HK-2 (cell line): ENCODE measurements around the gene CNTF.

Source experiments
- DNase-seq: peaks from one replicate; pipeline ENCODE4 v3.0.0-alpha.2; 2018; ENCODE audit not compliant: unreplicated experiment

Gene CNTF

GRCh38 chr11:58606930-58607714 is 15.3 kb upstream of the CNTF start:
- no peak for DNase-seq

- no peak for DNase-seq
Measured at GRCh38 chr11:58608331-58608730, 14.1 kb upstream of the CNTF start.

- no peak for DNase-seq
Measured at GRCh38 chr11:58609723-58610122, 12.7 kb upstream of the CNTF start.

GRCh38 chr11:58613228-58613627 is 9.2 kb upstream of the CNTF start:
- no peak for DNase-seq

- no peak for DNase-seq
Measured at GRCh38 chr11:58615559-58615958, 6.9 kb upstream of the CNTF start.

GRCh38 chr11:58616594-58616993 is 5.9 kb upstream of the CNTF start:
- no peak for DNase-seq

- DNase-seq = no peak
Measured at GRCh38 chr11:58617976-58618557, 4.4 kb upstream of the CNTF start.

GRCh38 chr11:58621586-58622262 is 741 bp upstream of the CNTF start:
- DNase-seq = no peak

GRCh38 chr11:58625086-58625485 is 2.6 kb downstream of the CNTF start:
- DNase-seq = no peak

GRCh38 chr11:58625826-58626460 is 3.5 kb downstream of the CNTF start:
- peak; percentile 35 for DNase-seq

- no peak for DNase-seq
Measured at GRCh38 chr11:58626934-58627483, 4.5 kb downstream of the CNTF start.

- DNase-seq = peak; percentile 58
Measured at GRCh38 chr11:58628446-58628845, 6.0 kb downstream of the CNTF start.

- DNase-seq = no peak
Measured at GRCh38 chr11:58629857-58630256, 7.4 kb downstream of the CNTF start.

- no peak for DNase-seq
Measured at GRCh38 chr11:58631378-58631777, 8.9 kb downstream of the CNTF start.

- DNase-seq = no peak
Measured at GRCh38 chr11:58632510-58632909, 10.0 kb downstream of the CNTF start.

- DNase-seq = no peak
Measured at GRCh38 chr11:58636587-58636986, 14.1 kb downstream of the CNTF start.

- no peak for DNase-seq
Measured at GRCh38 chr11:58637371-58637770, 14.9 kb downstream of the CNTF start.

GRCh38 chr11:58639103-58639502 is 16.6 kb downstream of the CNTF start:
- DNase-seq = no peak

- DNase-seq = no peak
Measured at GRCh38 chr11:58639669-58640068, 17.2 kb downstream of the CNTF start.

GRCh38 chr11:58640386-58641023 is 18.0 kb downstream of the CNTF start:
- no peak for DNase-seq

GRCh38 chr11:58641341-58641740 is 18.9 kb downstream of the CNTF start:
- no peak for DNase-seq
